ENCODE data around the gene ETS1. TPM values are rescaled to one million over a fixed set of nuclear protein-coding genes. Genes with fewer than 3 reads are reported as not detected.

Gene ETS1
- polyA plus RNA-seq, 1 donor from 2014 or later: 192 TPM

DNA sequence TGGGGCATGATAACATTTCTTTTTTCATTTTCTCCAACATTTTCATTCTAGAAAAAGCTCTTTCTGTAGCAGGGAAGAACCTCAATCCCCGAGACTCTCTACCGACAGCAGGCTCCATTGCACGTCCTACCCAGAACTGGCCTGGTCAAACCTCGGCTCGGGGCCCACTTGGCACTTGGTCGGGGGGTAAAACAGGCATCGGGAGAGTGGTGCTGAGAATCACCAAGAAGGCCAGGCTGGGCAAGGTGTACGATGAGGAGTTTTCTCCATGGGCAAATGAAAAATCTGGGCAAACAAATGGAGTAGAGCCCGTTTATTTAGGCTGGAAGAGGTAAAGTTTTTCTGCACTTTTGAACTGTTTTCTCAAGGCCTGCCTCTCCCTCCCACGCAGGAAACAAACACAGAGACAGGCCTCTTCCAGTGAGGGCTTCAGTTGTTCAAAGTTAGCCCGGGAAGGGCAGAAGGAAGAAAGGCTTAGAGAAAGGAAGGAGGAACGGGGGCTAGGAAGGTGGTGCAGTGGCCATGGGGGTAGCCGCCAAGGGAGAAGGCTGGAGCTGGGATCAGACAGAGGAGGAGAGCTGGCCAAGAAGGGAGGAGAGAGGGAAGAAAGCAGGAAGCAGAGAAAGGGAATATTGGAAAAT, 87.6 kb downstream of the ETS1 start:
- Mint-ChIP-seq H3K27ac (peak overlapping the region; percentile 13 to 92 (median 67)), H3K36me3 (peaks cover 8% of the 10 kb centered on the region), H3K4me1 (peaks cover 90 to 96% (median 91%) of the 10 kb centered on the region in 3 donors), H3K27me3 (peaks cover 2% of the 10 kb centered on the region), H3K9me3 (no peaks in the 10 kb centered on the region), H3K4me3 (peak overlapping the region; percentile 32 to 89 (median 74))

DNA sequence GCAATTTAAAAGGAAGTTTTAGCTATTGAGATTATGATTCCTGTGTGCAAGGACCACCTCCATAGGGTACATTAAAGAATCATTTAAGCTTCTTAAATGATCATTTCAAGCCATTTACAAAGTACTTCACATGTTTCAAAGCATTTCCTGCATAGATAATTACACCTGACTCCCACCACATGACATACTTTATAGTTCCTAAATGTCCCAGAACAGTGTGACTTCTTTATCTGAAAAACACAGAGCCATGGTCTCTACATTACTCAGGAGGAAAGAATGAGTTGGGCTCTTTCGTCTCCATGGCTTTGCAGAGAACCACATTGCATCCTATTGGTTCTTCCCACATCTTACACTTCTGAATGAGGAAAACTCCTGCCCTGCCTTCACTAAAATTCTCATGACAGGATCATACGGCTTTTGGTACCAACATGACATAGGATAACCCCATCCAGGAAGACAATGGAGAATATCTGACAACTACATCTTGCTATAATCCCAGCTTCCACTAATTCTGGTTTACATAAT, 88.6 kb downstream of the ETS1 start:
- peak overlapping the region in 3 of 4 donors; percentile 61 to 80 (median 66) for H3K4me3 Mint-ChIP-seq
- H3K27me3 Mint-ChIP-seq: peaks cover 2% of the 10 kb centered on the region
- H3K9me3 Mint-ChIP-seq: no peaks in the 10 kb centered on the region
- H3K4me1 Mint-ChIP-seq: peaks cover 90 to 94% (median 91%) of the 10 kb centered on the region in 3 donors
- peaks cover 8% of the 10 kb centered on the region for H3K36me3 Mint-ChIP-seq
- H3K27ac Mint-ChIP-seq: peak overlapping the region; percentile 13 to 92 (median 25)

DNA sequence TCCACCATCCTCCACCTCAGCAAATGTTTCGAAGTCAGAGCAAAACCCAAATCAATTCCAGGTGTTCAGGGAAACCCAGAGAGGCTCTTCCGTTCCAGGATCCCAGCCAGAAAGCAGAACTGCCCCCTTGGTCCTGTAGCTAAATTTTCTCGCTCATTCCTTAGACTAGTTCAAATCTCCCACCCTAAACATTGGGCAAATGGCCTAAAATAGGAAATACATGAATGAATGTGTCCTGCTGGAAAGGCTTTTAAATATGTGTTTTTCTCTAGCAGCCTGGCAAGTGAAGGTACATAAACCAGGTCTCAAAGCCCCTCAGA, 89.6 kb downstream of the ETS1 start:
- peaks cover 91 to 95% (median 93%) of the 10 kb centered on the region in 3 donors for H3K4me1 Mint-ChIP-seq

DNA sequence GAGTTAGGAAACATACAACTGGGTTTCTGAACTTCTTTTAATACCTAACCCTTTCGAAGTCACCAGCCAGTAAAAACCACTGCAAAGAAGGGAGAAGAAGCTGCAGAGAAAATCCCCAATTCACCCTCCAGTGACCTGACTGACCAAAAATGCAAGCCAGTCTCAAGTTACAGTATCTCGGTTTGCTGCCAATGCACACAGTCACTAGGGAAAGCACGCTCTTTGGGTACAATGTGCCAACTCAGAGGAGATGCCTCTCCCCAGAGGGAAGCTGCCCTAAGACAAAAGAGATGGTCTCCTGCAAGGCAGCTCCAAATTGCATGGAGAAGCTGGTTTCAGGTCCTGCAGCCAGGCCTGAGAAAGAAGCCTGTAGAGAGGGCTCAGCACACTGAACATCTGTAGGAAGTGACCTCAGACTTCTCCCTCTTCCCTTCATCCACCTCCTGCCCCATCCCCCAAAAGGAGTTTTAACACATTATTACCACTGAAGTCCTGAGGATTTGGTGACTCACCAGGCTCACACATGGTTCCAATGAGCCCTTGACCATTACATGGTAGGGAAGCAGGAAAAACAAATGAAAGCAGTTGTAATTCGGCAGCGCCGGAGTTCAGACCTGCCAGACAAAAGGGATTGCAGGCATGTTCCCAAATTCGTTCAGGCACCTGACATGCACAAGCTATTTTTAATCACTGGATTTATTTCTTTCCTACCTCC, 90.1 kb downstream of the ETS1 start:
- H3K4me1 Mint-ChIP-seq: peaks cover 89 to 95% (median 93%) of the 10 kb centered on the region in 3 donors
- no peaks in the 10 kb centered on the region for H3K9me3 Mint-ChIP-seq
- peaks cover 2% of the 10 kb centered on the region for H3K27me3 Mint-ChIP-seq
- peaks cover 6% of the 10 kb centered on the region for H3K36me3 Mint-ChIP-seq
- H3K27ac Mint-ChIP-seq: peak overlapping the region; percentile 84 to 96 (median 92)
- peak overlapping the region; percentile 54 to 93 (median 81) for H3K4me3 Mint-ChIP-seq

More for the DNA sequence above, 89.6 kb downstream of the ETS1 start:
- H3K4me3 Mint-ChIP-seq: peak overlapping the region; percentile 54 to 93 (median 81)
- H3K27ac Mint-ChIP-seq: peak overlapping the region; percentile 84 to 96 (median 92)
- H3K9me3 Mint-ChIP-seq: no peaks in the 10 kb centered on the region
- H3K36me3 Mint-ChIP-seq: peaks cover 8% of the 10 kb centered on the region
- peaks cover 2% of the 10 kb centered on the region for H3K27me3 Mint-ChIP-seq

DNA sequence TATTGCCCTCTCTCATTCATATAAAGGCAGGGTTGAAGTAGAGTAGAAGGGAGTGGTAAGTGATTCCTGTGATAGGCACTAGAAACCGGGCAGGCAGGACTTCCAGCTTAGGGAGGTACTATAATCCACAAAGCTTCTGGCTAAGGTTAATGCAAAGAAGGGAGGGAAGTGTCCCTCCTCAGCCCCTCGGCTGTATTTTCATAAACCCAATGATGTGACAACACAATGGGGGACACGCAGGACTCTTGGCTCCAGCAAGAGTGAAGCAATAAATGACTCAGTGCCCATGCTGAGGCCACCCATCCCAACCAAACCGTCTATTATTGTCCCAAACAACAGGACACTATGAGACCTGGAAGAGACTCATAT, 90.7 kb downstream of the ETS1 start:
- Mint-ChIP-seq H3K4me3 (peak overlapping the region; percentile 32 to 93 (median 81)), H3K27me3 (no peaks in the 10 kb centered on the region), H3K4me1 (peaks cover 89 to 95% (median 91%) of the 10 kb centered on the region in 3 donors), H3K9me3 (no peaks in the 10 kb centered on the region), H3K36me3 (peaks cover 6% of the 10 kb centered on the region), H3K27ac (peak overlapping the region; percentile 84 to 96 (median 92))

DNA sequence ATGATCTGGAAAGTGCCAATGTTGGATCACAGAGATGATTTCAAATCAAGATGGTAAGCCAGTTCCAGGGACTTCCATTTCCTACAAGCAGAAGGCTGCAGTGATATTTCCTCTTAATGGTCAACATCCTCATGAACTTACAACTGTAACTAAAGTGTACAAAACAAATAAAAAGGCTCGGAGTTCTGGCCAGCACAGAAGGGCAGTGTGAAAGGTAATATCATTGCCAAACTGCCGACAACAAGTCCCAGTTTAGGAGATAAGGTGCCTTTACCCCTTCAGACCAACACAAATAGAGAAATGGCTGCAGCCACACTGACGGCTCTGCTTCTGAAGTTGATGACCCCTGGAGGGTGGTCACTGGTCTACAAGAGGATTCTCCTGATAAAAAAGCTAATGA, 91.1 kb downstream of the ETS1 start:
- H3K4me3 Mint-ChIP-seq: peak overlapping the region; percentile 32 to 93 (median 81)
- peaks cover 6% of the 10 kb centered on the region for H3K36me3 Mint-ChIP-seq
- H3K9me3 Mint-ChIP-seq: no peaks in the 10 kb centered on the region
- H3K4me1 Mint-ChIP-seq: peaks cover 89 to 95% (median 91%) of the 10 kb centered on the region in 3 donors
- H3K27ac Mint-ChIP-seq: peak overlapping the region; percentile 84 to 96 (median 92)
- no peaks in the 10 kb centered on the region for H3K27me3 Mint-ChIP-seq

DNA sequence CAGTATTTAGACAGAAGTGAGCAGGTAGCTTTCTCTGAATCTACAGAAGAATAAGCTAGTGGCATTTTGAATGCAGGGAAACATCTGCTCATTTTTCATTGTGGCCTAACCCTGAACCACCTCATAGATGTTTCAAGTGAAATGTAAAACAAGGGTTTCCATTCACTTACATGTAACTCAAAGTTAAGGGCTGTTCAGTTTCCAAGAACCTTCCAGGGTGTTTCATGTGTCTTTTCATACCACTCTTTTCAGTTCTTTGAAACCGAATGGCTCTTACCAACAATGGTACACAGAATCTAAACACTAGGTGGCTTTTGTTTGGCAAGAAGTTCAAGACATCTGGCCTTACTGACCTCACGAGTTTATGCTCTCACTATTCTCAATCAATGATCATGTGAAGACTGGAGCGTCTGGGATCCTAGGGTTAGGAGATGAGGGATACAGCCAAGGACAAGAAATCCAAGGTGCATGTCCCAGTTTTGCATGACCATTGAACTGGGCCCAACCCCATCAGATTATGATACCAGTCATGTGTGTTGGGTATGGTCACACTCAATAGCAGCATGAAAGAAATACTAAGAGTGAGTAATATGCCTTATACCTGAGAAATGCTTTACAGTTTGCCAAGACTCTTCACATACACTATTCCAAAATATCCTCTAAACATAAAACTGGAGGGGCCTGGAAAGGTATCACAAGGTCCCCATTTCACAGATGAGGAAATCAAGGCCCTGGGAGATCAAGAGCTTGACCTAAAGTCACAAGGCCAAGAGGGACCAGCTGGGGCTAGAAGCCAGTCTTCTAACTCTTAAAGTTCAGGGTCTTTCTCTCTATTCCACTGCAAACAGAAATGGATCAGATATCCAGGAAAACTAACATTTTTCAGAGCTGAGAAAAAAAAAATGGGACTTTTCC, 92.7 kb downstream of the ETS1 start:
- H3K27me3 Mint-ChIP-seq: no peaks in the 10 kb centered on the region
- no peaks in the 10 kb centered on the region for H3K9me3 Mint-ChIP-seq
- H3K4me1 Mint-ChIP-seq: peaks cover 84 to 93% (median 89%) of the 10 kb centered on the region in 3 donors
- H3K36me3 Mint-ChIP-seq: peaks cover 9% of the 10 kb centered on the region
- peak overlapping the region; percentile 84 to 96 (median 92) for H3K27ac Mint-ChIP-seq
- peak overlapping the region; percentile 44 to 88 (median 60) for H3K4me3 Mint-ChIP-seq

DNA sequence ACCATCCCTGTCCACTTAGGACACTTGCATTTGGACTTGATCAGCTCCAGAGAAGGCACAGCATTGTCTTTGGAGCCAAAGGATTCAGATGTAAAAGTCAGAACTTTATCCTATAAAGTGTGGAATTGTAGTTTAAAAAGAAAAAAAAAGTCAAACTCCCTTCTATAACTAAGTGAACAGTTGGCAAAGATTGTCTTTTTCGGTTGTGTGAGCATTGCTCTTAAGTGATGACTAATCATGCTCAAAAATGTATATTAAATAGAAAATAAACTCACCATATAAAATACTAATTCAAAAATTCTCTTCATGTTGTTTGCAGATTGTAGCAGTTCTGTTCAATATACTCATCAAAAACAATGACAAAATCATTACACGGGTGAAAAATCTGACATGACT, 93.8 kb downstream of the ETS1 start:
- Mint-ChIP-seq H3K27me3 (no peaks in the 10 kb centered on the region), H3K4me3 (peak overlapping the region in 2 of 4 donors; percentile 63 to 81), H3K4me1 (peaks cover 80 to 87% (median 84%) of the 10 kb centered on the region in 3 donors), H3K36me3 (peaks cover 16% of the 10 kb centered on the region), H3K27ac (peak overlapping the region; percentile 22 to 96 (median 87)), H3K9me3 (no peaks in the 10 kb centered on the region)

DNA sequence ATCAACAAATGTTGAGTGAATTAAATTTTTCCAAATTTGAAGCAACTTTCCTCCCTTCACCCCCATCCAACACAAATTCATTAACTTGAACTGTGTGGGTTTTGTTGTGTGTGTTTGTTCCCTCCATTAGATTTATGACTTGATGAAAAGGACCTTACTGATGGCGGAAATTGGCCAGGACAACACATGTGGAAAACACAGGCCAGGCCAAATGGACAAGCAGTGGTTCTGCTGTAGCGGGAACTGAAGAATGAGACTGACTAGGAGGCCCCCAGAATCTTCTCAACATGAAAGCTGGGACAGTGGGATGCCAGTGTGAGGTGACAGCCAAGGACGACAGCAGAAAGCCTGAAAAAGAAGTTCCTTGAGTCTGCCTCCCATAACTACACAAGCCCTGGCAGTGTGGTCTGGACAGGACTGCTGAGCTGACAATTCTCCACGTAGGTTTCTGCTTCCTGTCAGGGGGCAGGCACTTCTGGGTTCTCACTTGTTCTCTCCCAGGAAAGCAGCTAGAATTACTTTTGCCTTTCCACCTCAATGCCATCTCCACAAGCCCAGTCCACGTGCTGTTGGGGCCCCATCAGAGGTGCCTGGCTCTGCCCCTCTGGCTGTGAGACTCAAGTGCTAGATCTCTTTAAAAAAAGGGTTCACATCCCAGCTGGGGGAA, 94.3 kb downstream of the ETS1 start:
- Mint-ChIP-seq H3K9me3 (no peaks in the 10 kb centered on the region), H3K27ac (peak overlapping the region; percentile 87 to 96 (median 93)), H3K4me1 (peaks cover 77 to 85% (median 80%) of the 10 kb centered on the region in 3 donors), H3K4me3 (peak overlapping the region in 3 of 4 donors; percentile 8 to 81 (median 63)), H3K36me3 (peaks cover 16% of the 10 kb centered on the region), H3K27me3 (no peaks in the 10 kb centered on the region)

DNA sequence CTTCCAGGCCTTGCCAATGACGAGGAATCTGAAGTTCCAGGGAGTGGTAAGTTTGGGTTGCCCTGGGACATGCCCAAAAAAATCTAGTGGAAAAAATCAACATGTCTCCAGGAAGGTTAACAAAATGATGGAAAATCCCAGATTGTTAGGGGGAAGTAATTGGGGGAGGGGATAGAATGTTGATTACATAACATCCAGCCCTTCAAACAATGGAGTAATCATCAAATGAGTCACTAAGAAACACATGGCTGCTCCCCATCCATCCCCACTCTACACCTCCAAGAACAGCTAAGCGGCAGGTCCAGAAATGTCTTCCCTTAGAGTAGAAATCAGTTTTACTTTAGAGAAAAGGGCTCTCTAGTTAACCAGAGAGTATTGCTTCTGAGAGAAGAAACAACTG, 94.9 kb downstream of the ETS1 start:
- no peaks in the 10 kb centered on the region for H3K9me3 Mint-ChIP-seq
- H3K27me3 Mint-ChIP-seq: no peaks in the 10 kb centered on the region
- H3K4me1 Mint-ChIP-seq: peaks cover 72 to 80% (median 75%) of the 10 kb centered on the region in 3 donors
- peak overlapping the region; percentile 86 to 93 (median 87) for H3K27ac Mint-ChIP-seq
- peak overlapping the region in 2 of 4 donors; percentile 8 to 34 for H3K4me3 Mint-ChIP-seq
- H3K36me3 Mint-ChIP-seq: peaks cover 16% of the 10 kb centered on the region

DNA sequence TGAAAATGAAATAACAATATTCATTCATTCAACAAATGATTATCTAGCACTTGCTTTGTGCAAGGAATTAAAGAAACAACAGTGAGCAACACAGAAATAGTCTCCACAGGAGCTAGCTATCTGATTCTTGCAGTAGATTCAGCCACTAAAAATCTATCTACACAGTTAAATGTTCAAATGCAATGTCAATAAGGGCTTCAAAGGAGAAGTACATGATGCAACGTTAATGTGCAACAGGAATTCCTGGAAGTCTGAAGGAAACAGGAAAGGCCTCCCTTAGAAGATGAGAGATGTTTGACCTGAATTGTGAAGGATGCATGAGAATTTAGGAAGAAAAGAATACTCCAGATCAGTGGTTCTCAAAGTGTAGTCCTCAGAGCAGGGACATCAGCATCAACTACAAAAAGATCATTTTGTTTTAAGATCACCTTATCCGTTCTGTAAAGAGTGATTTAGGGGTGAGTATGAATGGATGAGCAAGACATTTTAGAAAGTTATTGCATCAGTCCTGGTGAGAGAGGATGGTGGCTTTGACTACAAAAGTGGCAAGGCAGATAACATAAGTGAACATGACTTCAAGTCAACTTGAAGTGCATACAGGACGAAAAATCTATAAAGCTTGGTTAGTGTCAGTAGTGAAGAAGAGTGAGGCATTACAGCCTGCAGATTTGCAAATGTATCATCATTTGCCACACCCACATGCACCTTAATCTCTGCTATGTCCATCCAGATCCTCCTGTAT, 96.0 kb downstream of the ETS1 start:
- Mint-ChIP-seq H3K4me1 (peaks cover 63 to 72% (median 67%) of the 10 kb centered on the region in 3 donors), H3K27me3 (no peaks in the 10 kb centered on the region), H3K36me3 (peaks cover 19% of the 10 kb centered on the region), H3K4me3 (peak overlapping the region in 2 of 4 donors; percentile 8 to 34), H3K27ac (peak overlapping the region; percentile 87 to 93 (median 91)), H3K9me3 (no peaks in the 10 kb centered on the region)

DNA sequence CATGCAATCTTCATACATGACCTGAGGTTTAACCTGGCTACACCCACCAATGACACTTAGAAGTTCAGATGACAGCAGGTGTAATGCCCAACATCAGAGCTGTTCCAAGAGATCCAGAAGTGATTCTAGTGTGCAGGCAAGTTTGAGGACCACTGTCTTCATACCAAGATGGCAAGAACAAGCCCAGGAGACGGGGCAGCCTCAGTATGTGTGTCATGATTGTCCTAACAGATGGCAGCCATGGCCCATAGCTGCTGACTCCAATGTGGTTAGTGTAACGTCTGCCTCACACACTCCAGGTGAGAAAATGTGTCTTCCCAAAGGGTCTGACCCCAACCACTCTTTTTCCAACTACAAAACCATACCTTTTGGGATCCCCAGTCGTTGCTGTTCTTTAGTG, 97.3 kb downstream of the ETS1 start:
- Mint-ChIP-seq H3K4me1 (peaks cover 61 to 71% (median 66%) of the 10 kb centered on the region in 3 donors), H3K27ac (peak overlapping the region; percentile 27 to 93 (median 90)), H3K27me3 (no peaks in the 10 kb centered on the region), H3K36me3 (peaks cover 17% of the 10 kb centered on the region), H3K4me3 (peak overlapping the region in 2 of 4 donors; percentile 9 to 38), H3K9me3 (no peaks in the 10 kb centered on the region)

DNA sequence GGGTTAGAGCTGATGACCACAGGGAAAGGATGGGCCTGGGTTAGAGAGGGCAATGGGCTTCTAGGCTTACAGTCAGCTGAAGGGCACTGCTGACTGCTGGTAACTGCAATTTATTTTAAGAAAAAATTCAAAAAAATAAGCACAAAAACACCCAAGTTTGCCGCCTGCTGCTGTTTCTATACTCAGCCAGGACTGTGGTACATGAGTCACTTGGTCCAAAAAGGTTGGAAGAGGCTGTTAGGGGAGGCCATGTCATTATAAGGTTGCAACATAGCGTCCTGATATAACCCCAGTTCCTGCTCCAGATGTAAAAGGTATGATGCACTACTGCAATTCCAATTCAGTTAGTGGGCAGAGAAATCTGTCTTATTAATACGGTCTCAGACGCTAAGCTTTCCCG, 98.9 kb downstream of the ETS1 start:
- peaks cover 58 to 73% (median 64%) of the 10 kb centered on the region in 3 donors for H3K4me1 Mint-ChIP-seq
- no peak overlapping the region for H3K4me3 Mint-ChIP-seq
- H3K36me3 Mint-ChIP-seq: peaks cover 27% of the 10 kb centered on the region
- no peaks in the 10 kb centered on the region for H3K27me3 Mint-ChIP-seq
- H3K27ac Mint-ChIP-seq: peak overlapping the region; percentile 26 to 57 (median 39)
- H3K9me3 Mint-ChIP-seq: no peaks in the 10 kb centered on the region
